EL (cell line): ENCODE measurements around the gene METTL13.

Experiments used
- DNase-seq: peaks from one replicate; pipeline ENCODE4 v3.0.0-alpha.2; 2016

METTL13 gene

GRCh38 chr1:171781176-171781875 lies at the start of gene METTL13:
Gene METTL13 (plus strand): TSS chr1:171781660. CDS start chr1:171781968, 308 bp downstream.
- DNase-seq, result peak; percentile 99

DNA sequence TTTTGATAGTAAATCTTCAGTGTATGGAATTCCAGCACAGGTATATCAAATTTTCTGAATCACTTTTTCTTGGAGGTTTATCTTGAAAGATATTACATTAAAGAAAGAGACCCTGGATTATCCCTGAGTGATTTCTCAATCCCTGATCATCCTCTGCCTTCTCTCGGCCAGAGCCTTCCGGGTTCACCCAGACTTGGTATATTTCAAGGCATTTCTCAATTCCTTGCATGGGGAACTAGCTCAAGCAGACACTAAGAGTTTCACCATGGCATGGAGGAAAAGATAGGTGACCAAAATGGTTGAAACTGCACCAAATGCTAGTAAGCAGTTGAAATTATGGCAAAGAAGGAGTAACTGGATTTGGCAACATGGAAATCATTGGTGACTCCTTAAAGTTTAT lies 45.3 kb upstream of the METTL13 start:
- DNase-seq, result no peak

GRCh38 chr1:171738911-171739310 lies 42.5 kb upstream of the METTL13 start:
- peak; percentile 31 for DNase-seq

DNA sequence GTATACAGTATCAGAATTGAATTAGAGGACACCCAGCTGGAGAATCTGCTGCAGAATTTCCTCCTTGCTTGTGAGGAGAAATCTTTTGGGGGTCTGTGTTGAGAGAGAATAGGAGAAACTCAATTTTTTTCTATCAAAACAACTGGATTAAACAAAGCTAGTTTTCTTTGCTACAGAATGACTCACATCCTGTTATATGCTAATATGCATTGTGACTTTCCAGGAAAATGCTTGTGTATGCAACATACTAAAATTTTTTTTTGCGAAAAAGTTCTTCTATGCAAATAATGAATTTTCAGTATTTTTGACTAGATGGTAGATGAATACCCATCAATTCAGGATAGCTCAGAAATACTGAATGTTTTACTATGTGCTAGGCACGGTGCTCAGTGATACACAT lies 41.8 kb upstream of the METTL13 start:
- DNase-seq, result peak; percentile 13

GRCh38 chr1:171740356-171740863 lies 41.0 kb upstream of the METTL13 start:
- DNase-seq, result peak; percentile 21

DNA sequence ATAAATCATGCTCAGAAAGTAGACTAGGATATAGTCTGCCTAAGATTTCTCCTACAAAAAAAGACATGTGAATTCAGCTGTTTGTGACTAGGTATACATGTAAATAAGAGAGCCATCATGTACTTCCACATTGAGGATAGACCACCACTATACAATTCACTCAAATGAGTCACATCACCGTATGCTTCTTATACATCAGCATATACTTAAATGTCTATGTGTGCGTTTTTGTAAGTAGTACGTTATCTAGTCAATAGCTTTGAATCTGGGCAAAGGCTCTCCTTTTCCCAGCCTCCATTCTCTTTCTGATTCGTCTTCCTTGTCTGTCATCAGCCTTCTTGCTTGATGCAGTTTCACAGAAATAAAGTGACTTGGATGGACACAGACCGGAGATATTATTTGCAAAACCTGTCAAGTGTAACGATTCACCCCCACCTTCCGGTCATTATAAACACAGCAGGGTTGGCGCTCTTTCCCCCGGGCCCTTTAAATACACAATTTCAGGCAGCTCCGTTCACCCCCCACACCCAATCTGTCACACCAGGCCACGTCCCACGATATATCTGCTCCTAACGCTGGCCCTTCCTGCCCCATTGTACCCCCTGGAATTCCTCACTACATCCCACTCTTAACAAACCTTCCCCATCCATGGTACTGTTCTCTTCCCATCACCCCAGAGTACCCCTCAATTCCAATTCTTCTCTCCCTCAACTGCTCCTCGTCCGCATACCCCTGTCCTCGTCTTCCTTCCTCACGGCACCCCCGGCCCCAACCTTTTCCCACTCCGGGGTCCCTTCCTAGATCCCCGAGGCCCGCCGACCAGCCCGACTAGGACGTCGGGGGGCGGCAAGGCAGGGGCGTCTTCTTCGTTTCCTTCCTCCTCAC lies 40.2 kb upstream of the METTL13 start:
- peak; percentile 36 for DNase-seq

GRCh38 chr1:171741872-171742576 lies 39.4 kb upstream of the METTL13 start, which contains the start of gene VAMP4:
Gene VAMP4 (minus strand): TSS chr1:171742065. CDS start chr1:171738414, 3,651 bp downstream.
- peak; percentile 82 for DNase-seq

- DNase-seq, result peak; percentile 56
These were observed 38.9 kb upstream of the METTL13 start for GRCh38 chr1:171742577-171742922.

GRCh38 chr1:171743081-171743870 lies 38.2 kb upstream of the METTL13 start:
- DNase-seq, result peak; percentile 67

DNA sequence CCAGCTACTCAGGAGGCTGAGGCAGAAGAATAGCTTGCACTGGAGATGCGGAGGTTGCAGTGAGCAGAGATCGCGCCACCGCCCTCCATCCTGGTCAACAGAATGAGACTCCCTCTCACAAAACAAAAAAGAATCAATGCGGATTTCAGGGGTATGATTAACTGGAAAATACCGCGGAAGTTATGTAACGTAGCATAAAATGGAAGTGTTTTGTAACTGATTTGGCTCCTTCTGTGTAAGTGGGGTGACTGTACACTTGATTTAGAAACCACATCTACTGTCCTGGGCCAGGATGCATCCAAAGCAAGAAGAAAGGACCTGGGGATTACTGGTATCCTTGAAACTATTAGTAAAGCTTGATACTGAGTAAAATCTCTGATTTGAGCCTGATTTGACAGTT lies 36.5 kb upstream of the METTL13 start:
- DNase-seq, result no peak

DNA sequence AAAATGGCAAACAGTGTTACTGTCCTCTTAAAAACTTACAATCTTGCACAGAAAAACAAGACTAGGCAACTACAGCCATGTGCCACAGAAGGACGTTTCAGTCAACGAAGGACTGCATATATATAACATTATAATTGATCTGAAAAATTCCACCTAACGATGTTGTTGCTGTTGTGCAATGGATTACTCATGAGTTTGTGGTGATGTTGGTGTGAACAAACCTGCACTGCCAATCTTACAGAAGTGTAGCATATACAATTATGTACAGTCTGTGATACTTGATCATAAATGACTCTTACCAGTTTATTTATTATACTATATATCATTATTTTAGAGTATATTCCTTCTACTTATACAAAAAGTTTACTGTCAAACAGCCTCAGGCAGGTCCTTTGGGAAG lies 32.8 kb upstream of the METTL13 start:
- no peak for DNase-seq

- DNase-seq, result no peak
These were observed 30.2 kb upstream of the METTL13 start for GRCh38 chr1:171751221-171751620.

- no peak for DNase-seq
These were observed 28.3 kb upstream of the METTL13 start for GRCh38 chr1:171753182-171753581.

DNA sequence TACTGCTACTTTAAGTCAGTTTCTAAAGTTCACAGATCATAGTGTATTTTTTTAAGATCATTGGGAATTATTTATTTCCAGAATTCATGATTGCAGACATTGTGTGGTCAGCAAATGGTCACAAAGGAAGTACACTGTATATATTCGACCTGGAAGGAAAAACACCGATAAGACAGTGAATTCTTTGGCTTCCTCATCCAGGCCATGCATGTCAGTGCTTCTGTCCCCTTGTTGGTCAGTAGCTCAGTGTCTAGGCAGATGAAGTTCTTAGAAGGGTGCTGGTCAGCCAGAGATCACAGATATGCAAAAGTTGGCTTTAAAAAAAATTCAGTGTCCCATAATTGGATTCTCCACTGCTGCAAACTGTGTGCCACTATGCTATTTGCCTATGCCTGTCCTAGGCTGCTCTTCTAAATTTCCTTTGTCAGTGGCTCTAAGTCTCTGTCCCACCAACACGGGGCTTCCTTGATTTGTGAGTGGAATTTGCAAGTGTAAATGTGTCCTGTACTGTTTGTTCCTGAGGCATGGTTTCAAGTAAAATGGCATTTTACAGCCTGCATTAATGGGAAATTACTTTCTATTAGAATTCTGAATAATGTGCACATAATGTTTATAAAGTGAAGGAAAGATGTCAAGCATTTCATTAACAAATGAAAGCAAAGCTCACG lies 27.6 kb upstream of the METTL13 start:
- no peak for DNase-seq

GRCh38 chr1:171754353-171754705 lies 27.1 kb upstream of the METTL13 start:
- DNase-seq, result peak; percentile 84

DNA sequence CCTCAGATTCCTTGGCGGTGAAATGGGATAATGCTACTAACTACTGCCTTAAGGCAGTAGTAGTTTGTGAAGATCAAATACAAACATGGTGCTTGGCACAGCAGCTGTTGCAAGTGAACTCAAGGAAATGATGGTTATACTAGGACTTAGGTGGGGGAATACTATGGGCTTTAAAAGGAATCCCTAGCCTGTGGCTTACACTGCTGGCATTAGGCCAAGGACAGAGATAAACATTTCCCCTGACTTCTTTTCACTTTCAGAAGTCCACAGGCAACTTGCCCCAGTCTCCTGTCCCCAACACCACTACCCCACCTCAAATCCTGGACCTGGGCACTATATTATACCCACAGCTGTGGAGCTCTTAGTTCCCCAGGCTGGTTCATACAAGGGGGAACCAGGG lies 26.5 kb upstream of the METTL13 start:
- DNase-seq, result peak; percentile 23

GRCh38 chr1:171756856-171757255 lies 24.6 kb upstream of the METTL13 start:
- DNase-seq, result no peak

DNA sequence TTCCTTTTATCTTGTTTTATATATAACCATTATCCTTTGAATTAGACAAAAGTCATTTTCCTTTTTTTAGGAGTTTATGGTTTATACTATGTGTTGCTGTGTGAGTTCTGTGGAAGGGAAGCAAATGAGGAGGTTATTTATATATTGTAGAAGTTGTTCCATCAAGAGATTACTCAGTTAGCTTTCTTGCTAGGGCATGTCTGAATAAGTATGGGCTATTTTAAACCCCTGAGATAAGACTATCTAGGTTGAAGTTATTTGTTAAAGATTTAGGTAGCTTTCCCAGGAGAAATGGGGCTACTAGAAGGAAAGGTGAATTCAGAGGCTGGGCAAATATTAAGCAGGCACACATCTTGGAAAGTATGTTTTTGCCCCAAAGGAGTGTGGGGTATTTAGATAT lies 23.4 kb upstream of the METTL13 start:
- DNase-seq, result no peak

DNA sequence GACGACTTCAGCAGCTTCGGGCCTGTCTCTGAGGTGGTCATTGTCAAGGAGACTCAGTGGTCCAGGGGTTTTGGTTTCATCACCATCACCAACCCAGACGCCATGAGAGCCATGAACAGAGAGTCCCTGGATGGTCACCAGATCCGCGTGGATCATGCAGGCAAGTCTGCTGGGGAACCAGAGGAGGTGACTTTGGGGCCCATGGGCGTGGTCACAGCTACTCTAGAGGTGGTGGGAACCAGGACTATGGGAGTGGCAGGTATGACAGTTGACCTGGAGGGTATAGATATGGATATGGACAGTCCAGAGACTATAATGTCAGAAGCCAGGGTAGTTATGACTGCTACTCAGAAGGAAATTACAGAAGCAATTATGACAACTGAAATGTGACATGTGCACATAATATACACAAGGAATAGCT lies 19.3 kb upstream of the METTL13 start:
- no peak for DNase-seq

DNA sequence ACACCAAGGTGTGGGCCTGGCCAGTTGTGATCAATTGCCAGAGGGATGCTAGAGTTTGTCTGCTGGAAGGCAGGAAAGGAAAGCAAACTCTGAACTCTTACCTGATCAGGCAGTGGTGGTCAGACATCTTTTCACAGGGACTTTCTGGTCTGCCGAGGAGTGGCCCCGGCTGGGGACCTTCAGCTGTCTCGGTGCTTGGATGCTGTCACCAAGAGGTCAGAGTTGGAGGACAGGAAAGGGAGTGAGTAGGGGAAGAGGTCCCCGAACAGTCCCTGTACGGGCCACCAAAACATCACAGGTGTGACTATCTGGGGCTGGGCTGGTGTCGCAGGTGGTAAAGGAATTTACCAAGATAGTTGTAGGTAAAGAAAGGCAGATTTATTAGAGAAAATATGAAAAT lies 17.7 kb upstream of the METTL13 start:
- DNase-seq, result no peak

GRCh38 chr1:171769171-171769570 lies 12.3 kb upstream of the METTL13 start:
- DNase-seq, result no peak

DNA sequence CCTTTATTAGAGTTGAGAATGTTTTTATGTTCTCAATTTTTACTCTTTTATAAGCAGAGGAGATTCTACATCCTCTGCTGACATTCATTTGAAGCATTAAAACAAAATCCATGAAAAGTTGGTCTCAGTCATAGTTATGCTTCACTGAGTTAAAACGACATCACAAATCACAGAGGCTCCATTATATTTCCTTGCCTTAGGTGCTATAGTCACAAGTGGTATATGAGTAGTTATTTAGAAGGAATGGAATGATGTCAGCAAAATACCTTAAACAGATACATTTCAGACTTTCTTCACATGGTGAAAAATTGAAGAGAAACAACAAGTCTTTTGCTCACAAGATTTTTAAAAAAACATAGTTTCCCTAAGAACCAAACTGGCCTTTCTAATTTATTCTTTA lies 11.7 kb upstream of the METTL13 start:
- no peak for DNase-seq
